Muscle of leg (tissue), 11 donors: ENCODE data around the gene TRAM2. TPM values are rescaled to one million over a fixed set of nuclear protein-coding genes. Genes with fewer than 3 reads are reported as not detected.

Experiments
- DNase-seq: peaks from one replicate; pipeline ENCODE4 v3.0.0; 2013
- H3K27ac ChIP-seq: one replicate; pipeline ENCODE4 v1.5.1; 2013; ENCODE audit warnings: mild to moderate bottlenecking, low read length, control low read depth
- H3K27me3 ChIP-seq: one replicate; pipeline ENCODE4 v1.6.1; 2013; ENCODE audit warnings: low read length; ENCODE audit not compliant: control insufficient read depth, insufficient read depth
- H3K36me3 ChIP-seq: one replicate; pipeline ENCODE4 v1.6.1; 2013; ENCODE audit warnings: low read length; ENCODE audit not compliant: control insufficient read depth, insufficient read depth
- H3K4me1 ChIP-seq: one replicate; pipeline ENCODE4 v1.6.1; 2013; ENCODE audit warnings: low read length; ENCODE audit not compliant: control insufficient read depth, insufficient read depth
- H3K4me3 ChIP-seq: one replicate; pipeline ENCODE4 v1.5.1; 2013; ENCODE audit warnings: low read length, control low read depth
- H3K9me3 ChIP-seq: replicated peaks from 2 replicates; pipeline ENCODE4 v1.6.1; 2013; ENCODE audit warnings: low read depth, low read length; ENCODE audit not compliant: control insufficient read depth
- WGBS: methylation state at CpG from one replicate; pipeline ENCODE4 v1.1.5; 2013; ENCODE audit warnings: missing lambda C conversion rate; ENCODE audit not compliant: insufficient coverage; 5-methylcytosine and 5-hydroxymethylcytosine counted together
- polyA plus RNA-seq, 8 donors: library from polyadenylated mRNA; unstranded; fragments of 120-200 nt; gene quantifications; one replicate each; pipeline versions ENCODE4 v1.2.1 to v1.2.3, GENCODE V29; 2013; ENCODE audit warnings: inconsistent platforms in 1 of 8, low replicate concordance in 1 of 8; ENCODE audit not compliant: insufficient read length in 8 of 8, insufficient read depth in 1 of 8
- total RNA-seq: library from RNA; stranded (reverse); fragments of 120-200 nt; gene quantifications from one replicate; pipeline ENCODE4 v1.2.4, GENCODE V29; 2013

TRAM2 gene
- total and polyA plus RNA-seq, 9 donors: 15.8 to 32.7 (median 21.6) TPM

DNA sequence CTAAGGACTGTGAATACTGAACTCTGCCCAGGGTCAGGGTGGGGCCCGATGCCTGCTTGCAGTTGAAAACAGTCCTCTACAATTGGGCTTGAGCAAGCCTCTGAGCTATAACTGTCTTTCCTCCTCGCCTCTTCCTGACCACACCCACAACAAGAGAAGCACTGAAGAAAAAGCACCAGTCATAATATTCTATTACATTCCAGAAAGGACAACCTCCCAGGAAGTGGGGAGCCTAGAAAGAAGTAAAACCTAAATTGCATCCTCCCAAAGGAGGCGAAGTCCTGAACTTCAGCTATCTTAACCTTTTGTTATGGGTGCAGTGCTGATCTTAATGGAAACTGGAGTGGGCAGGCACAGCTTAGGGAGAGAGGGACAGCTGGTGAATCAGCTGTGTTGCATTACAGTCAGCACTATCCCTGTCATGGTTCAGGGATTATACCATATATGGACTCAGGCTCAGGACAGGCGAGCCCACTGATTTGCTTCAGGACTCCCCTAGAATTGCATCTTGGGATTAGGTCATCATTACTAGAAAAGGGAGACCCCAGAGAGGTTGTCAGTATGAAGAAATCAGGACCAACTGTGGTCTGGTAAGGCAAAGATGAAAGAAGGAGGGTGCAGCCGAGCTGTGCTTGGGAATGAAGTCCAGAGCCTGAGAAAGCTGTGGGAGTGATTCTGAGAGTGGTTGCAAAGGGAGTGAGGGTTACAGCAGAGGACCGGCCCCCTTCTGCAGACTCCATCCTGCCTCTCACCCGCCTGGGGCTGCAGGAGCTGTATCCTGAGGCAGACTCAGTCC lies 18.3 kb upstream of the TRAM2 start:
- peak overlapping the region; percentile 97 for H3K27ac ChIP-seq
- H3K9me3 ChIP-seq: no peaks in the 10 kb centered on the region
- peak overlapping the region; percentile 9 for H3K4me3 ChIP-seq
- peak; percentile 89 for DNase-seq
- no peaks in the 10 kb centered on the region for H3K36me3 ChIP-seq
- WGBS: 26% methylated on average over 3 of the region's 7 CpGs
- no peaks in the 10 kb centered on the region for H3K27me3 ChIP-seq
- peaks cover 52% of the 10 kb centered on the region for H3K4me1 ChIP-seq

- DNase-seq: peak; percentile 61
- no peak overlapping the region for H3K4me3 ChIP-seq
- H3K4me1 ChIP-seq: peaks cover 56% of the 10 kb centered on the region
- no peaks in the 10 kb centered on the region for H3K9me3 ChIP-seq
- 100% methylated on average over 1 of the region's 5 CpGs for WGBS
- H3K27ac ChIP-seq: peak overlapping the region; percentile 97
- H3K27me3 ChIP-seq: no peaks in the 10 kb centered on the region
- no peaks in the 10 kb centered on the region for H3K36me3 ChIP-seq
These were observed 17.4 kb upstream of the TRAM2 start for GRCh38 chr6:52594221-52594620.

DNA sequence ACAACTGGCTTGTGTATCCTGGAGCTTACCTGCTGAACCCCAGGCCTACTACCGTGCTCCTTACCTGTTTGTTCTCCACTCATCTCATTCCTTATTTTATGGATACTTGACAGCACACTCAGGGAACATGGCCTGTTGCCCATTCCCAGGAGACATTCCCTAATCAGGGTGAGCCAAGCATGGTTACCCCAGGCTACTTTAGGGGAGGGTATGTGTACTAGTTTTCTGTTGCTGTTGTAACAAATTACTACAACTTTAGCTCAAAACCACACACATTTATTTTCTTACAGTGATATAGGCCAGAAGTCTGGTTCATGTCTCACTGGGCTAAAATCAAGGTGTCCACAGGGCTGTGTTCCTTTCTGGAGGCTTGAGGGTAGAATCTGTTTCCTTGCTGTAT lies 15.0 kb upstream of the TRAM2 start:
- Histone ChIP-seq H3K4me3 (no peak overlapping the region), H3K36me3 (no peaks in the 10 kb centered on the region), H3K27ac (no peak overlapping the region), H3K27me3 (no peaks in the 10 kb centered on the region), H3K4me1 (peaks cover 54% of the 10 kb centered on the region), H3K9me3 (no peaks in the 10 kb centered on the region)
- no peak for DNase-seq
- WGBS: no CpG with 5 or more reads among the region's 1 CpG

- Histone ChIP-seq H3K27ac (peak overlapping the region; percentile 82), H3K4me1 (peaks cover 48% of the 10 kb centered on the region), H3K27me3 (no peaks in the 10 kb centered on the region), H3K36me3 (no peaks in the 10 kb centered on the region), H3K4me3 (no peak overlapping the region), H3K9me3 (no peaks in the 10 kb centered on the region)
- WGBS: 66% methylated on average over 4 of the region's 5 CpGs
- peak; percentile 53 for DNase-seq
These were observed 13.5 kb upstream of the TRAM2 start for GRCh38 chr6:52590152-52590891.

DNA sequence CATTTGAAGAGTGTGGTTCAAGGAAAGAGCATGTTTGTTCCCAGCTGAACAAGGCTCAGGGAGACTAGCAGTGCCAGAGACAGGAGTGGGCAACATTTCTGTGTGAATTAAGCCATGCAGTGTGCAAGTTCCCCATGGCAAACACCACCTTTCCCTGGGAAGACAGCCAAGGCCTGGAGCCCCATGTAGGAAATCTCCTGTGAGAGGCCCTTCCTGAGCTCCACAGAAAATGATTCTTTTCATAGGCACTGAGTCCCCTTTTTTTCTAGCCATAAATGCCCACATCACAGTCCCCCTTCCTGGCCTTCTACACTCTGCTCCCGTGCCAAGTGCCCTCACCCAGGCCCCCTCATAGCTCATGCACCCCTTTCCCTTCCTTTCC lies 11.8 kb upstream of the TRAM2 start:
- H3K36me3 ChIP-seq: no peaks in the 10 kb centered on the region
- no peaks in the 10 kb centered on the region for H3K27me3 ChIP-seq
- no peak overlapping the region for H3K27ac ChIP-seq
- no peak for DNase-seq
- WGBS: 69% methylated on average over 1 of the region's 1 CpG
- peaks cover 36% of the 10 kb centered on the region for H3K4me1 ChIP-seq
- H3K9me3 ChIP-seq: no peaks in the 10 kb centered on the region
- no peak overlapping the region for H3K4me3 ChIP-seq

GRCh38 chr6:52588087-52588709 lies 11.3 kb upstream of the TRAM2 start:
- Histone ChIP-seq H3K27ac (no peak overlapping the region), H3K9me3 (no peaks in the 10 kb centered on the region), H3K4me1 (peaks cover 31% of the 10 kb centered on the region), H3K27me3 (no peaks in the 10 kb centered on the region), H3K4me3 (no peak overlapping the region), H3K36me3 (no peaks in the 10 kb centered on the region)
- no peak for DNase-seq
- WGBS: 80% methylated on average over 1 of the region's 8 CpGs

DNA sequence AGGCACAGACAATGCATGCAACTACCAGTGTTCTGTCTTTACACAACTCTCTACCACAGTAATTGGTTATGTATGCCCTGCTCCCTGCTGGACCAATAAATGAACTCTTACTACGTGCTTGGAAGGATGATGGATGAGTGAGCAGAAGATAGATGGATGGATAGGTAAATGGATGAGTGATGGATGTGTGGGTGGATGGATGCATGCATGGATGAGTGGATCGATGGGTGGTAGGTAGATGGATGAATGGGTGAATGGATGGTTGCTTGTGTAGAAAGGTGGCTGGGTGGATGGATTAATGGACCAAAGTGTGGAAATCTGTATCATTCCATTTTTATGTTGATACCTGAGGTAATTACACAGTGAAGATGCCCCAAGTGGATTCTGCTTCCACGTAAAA lies 10.1 kb upstream of the TRAM2 start:
- peaks cover 28% of the 10 kb centered on the region for H3K4me1 ChIP-seq
- no peak overlapping the region for H3K4me3 ChIP-seq
- H3K27me3 ChIP-seq: no peaks in the 10 kb centered on the region
- peaks cover 8% of the 10 kb centered on the region for H3K36me3 ChIP-seq
- no peaks in the 10 kb centered on the region for H3K9me3 ChIP-seq
- 89% methylated on average over 3 of the region's 3 CpGs for WGBS
- no peak overlapping the region for H3K27ac ChIP-seq
- no peak for DNase-seq

- Histone ChIP-seq H3K27ac (no peak overlapping the region), H3K36me3 (peaks cover 8% of the 10 kb centered on the region), H3K27me3 (no peaks in the 10 kb centered on the region), H3K4me3 (no peak overlapping the region), H3K4me1 (peaks cover 10% of the 10 kb centered on the region), H3K9me3 (no peaks in the 10 kb centered on the region)
- WGBS: 83% methylated on average over 1 of the region's 3 CpGs
- DNase-seq: no peak
These were observed 7.3 kb upstream of the TRAM2 start for GRCh38 chr6:52584203-52584602.

DNA sequence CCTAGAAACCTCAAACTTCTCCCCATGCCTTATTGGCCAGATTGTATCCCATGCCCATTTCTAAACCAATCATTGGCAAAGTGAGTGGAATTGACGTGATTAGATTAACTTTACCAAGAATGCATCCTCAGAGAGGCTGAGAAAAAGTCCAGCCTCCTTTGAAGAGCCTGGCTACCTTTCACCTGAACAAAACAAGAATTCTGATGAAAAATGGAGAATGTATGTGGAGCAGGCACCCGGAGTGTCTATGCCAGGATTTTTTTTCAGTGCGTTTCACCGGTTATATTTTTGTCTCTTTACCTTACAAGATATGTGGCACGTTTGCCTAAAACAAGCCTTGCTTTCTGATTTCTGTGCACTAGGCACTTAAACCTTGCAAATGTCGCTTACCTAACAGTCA lies 6.1 kb upstream of the TRAM2 start:
- WGBS: 87% methylated on average over 4 of the region's 6 CpGs

DNA sequence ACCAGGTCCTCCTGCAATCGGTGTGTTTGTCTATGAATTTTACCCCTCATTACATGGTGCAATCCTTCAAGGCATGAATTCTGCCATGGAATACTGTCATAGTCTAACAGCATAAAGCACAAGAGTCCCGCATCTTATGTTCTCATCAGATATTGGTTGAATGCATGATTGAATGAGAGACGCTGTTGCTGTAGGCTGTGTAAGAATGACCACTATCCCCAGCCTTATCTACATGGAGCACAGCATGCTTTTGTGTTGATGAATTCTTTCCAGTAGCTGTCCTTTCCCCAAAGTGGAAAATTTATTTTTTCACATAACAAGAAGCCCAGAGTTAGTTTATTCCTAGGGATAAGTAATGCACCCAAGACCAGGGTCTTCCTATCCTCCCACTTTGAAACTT lies 5.6 kb upstream of the TRAM2 start:
- DNase-seq: no peak
- Histone ChIP-seq H3K27ac (no peak overlapping the region), H3K9me3 (no peaks in the 10 kb centered on the region), H3K4me3 (no peak overlapping the region), H3K4me1 (no peaks in the 10 kb centered on the region), H3K27me3 (no peaks in the 10 kb centered on the region), H3K36me3 (peaks cover 8% of the 10 kb centered on the region)
- WGBS: 100% methylated on average over 1 of the region's 3 CpGs

More for the DNA sequence above, 6.1 kb upstream of the TRAM2 start:
- H3K4me1 ChIP-seq: no peaks in the 10 kb centered on the region
- H3K36me3 ChIP-seq: peaks cover 8% of the 10 kb centered on the region
- no peak overlapping the region for H3K27ac ChIP-seq
- no peaks in the 10 kb centered on the region for H3K27me3 ChIP-seq
- H3K9me3 ChIP-seq: no peaks in the 10 kb centered on the region
- H3K4me3 ChIP-seq: no peak overlapping the region
- no peak for DNase-seq
